Mesothelial cell of epicardium (in vitro differentiated cells): ENCODE data around the gene MORC2. TPM values are rescaled to one million over a fixed set of nuclear protein-coding genes. Genes with fewer than 3 reads are reported as not detected.
A peak's percentile ranks its signal among the peaks of the same experiment; 100 is the strongest.

Experiments used
- DNase-seq, 2 experiments: peaks; one replicate each; pipeline ENCODE4 v3.0.0; 2021; ENCODE audit warnings: low spot score in 2 of 2; ENCODE audit not compliant: unreplicated experiment in 2 of 2
- H3K27ac Mint-ChIP-seq: 2 replicates; pipeline ENCODE4 v1.8.0; 2021; ENCODE audit warnings: mixed read lengths
- H3K27me3 Mint-ChIP-seq: 2 replicates; pipeline ENCODE4 v1.8.0; 2021; ENCODE audit warnings: low read depth, mixed read lengths
- H3K36me3 Mint-ChIP-seq: 2 replicates; pipeline ENCODE4 v1.8.0; 2021; ENCODE audit warnings: mixed read lengths
- H3K4me1 Mint-ChIP-seq: 2 replicates; pipeline ENCODE4 v1.8.0; 2021; ENCODE audit warnings: mixed read lengths
- H3K4me3 Mint-ChIP-seq: 2 replicates; pipeline ENCODE4 v1.8.0; 2021; ENCODE audit warnings: mild to moderate bottlenecking, moderate library complexity, mixed read lengths
- H3K9me3 Mint-ChIP-seq: 2 replicates; pipeline ENCODE4 v1.8.0; 2021; ENCODE audit warnings: mixed read lengths
- CTCF ChIP-seq: fragments of 200-600 bp; sonication (generic); IDR thresholded peaks from one replicate; pipeline ENCODE4 v1.5.0; 2021; ENCODE audit warnings: antibody characterized with exemption; ENCODE audit not compliant: unreplicated experiment
- total RNA-seq: library from RNA; stranded (reverse); gene quantifications from 3 replicates; pipeline ENCODE4 v1.2.1, GENCODE V29; 2021

MORC2 gene
- total RNA-seq, 1 donor from 2014 or later: 45.1 TPM

DNA sequence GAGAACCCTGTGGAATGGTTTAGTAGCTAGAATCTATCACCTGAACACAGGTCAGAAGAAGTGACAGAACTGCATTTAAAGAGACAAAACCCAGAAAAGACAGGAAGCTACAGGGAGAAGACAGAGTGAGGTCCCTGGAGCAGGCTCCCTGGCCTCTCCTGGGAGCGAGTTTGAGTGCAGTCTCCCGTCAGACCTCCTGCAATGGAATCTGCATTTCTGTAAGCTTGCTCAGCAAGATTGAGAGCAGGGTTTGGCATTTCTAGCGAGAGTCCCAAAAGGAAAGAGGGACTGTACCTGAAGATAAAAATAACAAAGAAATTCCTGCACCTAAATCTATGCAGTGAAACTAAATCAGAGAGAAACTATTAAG, 74.2 kb downstream of the MORC2 start:
- no peak for DNase-seq
- Mint-ChIP-seq H3K27me3 (no peaks in the 10 kb centered on the region), H3K36me3 (peaks cover 22% of the 10 kb centered on the region), H3K4me1 (no peaks in the 10 kb centered on the region), H3K4me3 (no peak overlapping the region), H3K9me3 (peaks cover 8% of the 10 kb centered on the region), H3K27ac (no peak overlapping the region)
- no peak for TF ChIP-seq CTCF

DNA sequence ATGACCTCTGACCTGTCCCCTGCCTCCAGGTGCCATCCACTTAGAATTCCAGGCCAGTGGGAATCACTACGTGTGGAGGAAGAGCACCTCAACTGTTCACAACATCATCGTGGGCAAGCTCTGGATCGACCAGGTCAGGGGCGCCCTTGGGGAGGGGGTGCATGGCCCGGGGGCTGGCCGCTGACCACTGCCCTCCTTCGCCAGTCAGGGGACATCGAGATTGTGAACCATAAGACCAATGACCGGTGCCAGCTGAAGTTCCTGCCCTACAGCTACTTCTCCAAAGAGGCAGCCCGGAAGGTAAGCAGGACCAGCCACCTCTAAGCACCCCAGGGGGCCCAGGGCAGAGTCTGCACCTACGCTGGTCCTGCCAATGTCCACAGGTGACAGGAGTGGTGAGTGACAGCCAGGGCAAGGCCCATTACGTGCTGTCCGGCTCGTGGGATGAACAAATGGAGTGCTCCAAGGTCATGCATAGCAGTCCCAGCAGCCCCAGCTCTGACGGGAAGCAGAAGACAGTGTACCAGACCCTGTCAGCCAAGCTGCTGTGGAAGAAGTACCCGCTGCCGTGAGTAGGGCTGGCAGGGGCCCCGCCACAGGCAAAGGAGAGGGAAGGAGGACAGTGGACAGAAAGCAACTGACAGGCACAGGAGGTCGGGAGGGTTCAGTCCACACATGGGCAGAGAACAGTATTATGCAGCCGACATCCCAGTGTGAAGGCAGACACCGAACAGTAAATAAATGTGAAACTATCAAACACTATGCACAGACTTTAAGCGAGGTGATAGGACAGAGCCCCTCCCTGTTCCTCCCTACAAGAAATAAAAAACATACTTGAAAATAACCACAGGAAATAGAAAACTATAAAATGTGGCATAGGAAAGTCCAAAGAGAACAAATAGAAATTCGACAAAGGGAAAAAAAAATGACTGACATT, 74.9 kb downstream of the MORC2 start:
- Mint-ChIP-seq H3K4me1 (no peaks in the 10 kb centered on the region), H3K27ac (no peak overlapping the region), H3K4me3 (no peak overlapping the region), H3K9me3 (peaks cover 8% of the 10 kb centered on the region), H3K36me3 (peaks cover 20% of the 10 kb centered on the region), H3K27me3 (no peaks in the 10 kb centered on the region)
- DNase-seq: no peak
- no peak for TF ChIP-seq CTCF

DNA sequence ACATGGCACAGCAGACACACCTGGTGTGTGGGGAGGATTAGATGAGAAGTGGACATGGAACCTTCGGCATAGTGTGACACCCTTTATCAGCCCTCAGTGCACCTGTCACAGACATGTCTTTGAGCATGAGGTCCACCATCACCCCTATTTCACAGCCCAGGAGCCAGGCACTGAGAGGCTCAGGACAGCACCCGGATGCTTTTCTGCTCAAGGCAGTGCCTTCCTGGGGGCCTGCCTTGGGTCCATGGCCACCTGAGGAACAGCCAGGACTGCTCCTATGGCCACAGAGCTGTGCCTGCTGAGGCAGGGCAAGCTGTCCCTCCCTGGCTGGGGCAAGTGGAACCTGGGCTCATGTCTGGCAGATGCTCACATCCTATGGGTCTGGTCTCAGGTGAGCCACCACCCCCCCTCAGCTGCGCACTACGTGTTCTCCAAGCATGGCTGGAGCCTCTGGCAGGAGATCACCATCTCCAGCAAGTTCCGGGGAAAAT, 75.8 kb downstream of the MORC2 start:
- no peak overlapping the region for H3K27ac Mint-ChIP-seq
- DNase-seq: peak in 1 of 2 experiments; percentile 31
- H3K4me3 Mint-ChIP-seq: no peak overlapping the region
- no peaks in the 10 kb centered on the region for H3K27me3 Mint-ChIP-seq
- H3K4me1 Mint-ChIP-seq: no peaks in the 10 kb centered on the region
- H3K36me3 Mint-ChIP-seq: peaks cover 16% of the 10 kb centered on the region
- peaks cover 4% of the 10 kb centered on the region for H3K9me3 Mint-ChIP-seq
- no peak for TF ChIP-seq CTCF

- Mint-ChIP-seq H3K4me3 (no peak overlapping the region), H3K9me3 (peaks cover 3% of the 10 kb centered on the region), H3K27ac (no peak overlapping the region), H3K36me3 (peaks cover 14% of the 10 kb centered on the region), H3K4me1 (no peaks in the 10 kb centered on the region), H3K27me3 (no peaks in the 10 kb centered on the region)
- TF ChIP-seq CTCF: no peak
- peak in 1 of 2 experiments; percentile 28 for DNase-seq
These were observed 76.3 kb downstream of the MORC2 start for GRCh38 chr22:30892286-30892685.

DNA sequence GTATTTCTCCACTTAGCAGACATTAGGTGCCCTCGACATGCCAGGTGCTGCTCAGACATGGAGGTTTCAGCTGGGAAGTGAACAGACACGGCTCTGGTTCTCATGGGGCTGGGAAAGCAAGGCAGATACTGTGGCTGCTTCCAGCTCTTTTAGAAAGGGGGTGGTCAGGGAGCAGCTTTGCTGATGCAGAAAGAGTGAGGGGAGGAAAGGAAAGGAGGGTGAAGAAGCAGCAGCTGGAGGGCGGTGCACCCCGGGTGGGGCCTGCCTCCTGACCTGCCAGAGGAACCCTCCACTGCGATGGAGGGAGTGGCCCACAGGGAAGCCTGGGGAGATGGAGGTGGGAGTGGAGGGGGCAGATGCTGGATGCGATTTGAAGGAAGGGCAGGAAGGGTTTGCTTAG, 76.8 kb downstream of the MORC2 start:
- peak in 1 of 2 experiments; percentile 25 for DNase-seq
- H3K27me3 Mint-ChIP-seq: no peaks in the 10 kb centered on the region
- no peaks in the 10 kb centered on the region for H3K4me1 Mint-ChIP-seq
- TF ChIP-seq CTCF: no peak
- no peak overlapping the region for H3K4me3 Mint-ChIP-seq
- H3K27ac Mint-ChIP-seq: no peak overlapping the region
- H3K9me3 Mint-ChIP-seq: no peaks in the 10 kb centered on the region
- peaks cover 11% of the 10 kb centered on the region for H3K36me3 Mint-ChIP-seq
